H9 (cell line): Measurements from ENCODE around the gene BROX. TPM values are rescaled to one million over a fixed set of nuclear protein-coding genes. Genes with fewer than 3 reads are reported as not detected.

ENCODE experiments used
- DNase-seq: peaks from one replicate; pipeline ENCODE4 v3.0.0-alpha.2; 2017
- H2AFZ ChIP-seq: one replicate; pipeline ENCODE4 v1.6.1; 2013; ENCODE audit warnings: mild to moderate bottlenecking, low read length, control low read depth, moderate library complexity
- H2AK5ac ChIP-seq: 2 replicates; pipeline ENCODE4 v1.6.1; 2013; ENCODE audit warnings: low read length, control low read depth, mixed read lengths; ENCODE audit not compliant: insufficient read length
- H2BK120ac ChIP-seq: one replicate; pipeline ENCODE4 v1.6.1; 2013; ENCODE audit warnings: low read depth, mild to moderate bottlenecking, low read length, control low read depth, inconsistent platforms; ENCODE audit not compliant: poor library complexity, severe bottlenecking
- H2BK12ac ChIP-seq: 2 replicates; pipeline ENCODE4 v1.6.1; 2013; ENCODE audit warnings: low read length, control low read depth, mixed read lengths, low read depth; ENCODE audit not compliant: insufficient read length
- H2BK15ac ChIP-seq: 2 replicates; pipeline ENCODE4 v1.6.1; 2013; ENCODE audit warnings: low read depth, low read length, control low read depth
- H2BK20ac ChIP-seq: one replicate; pipeline ENCODE4 v1.6.1; 2013; ENCODE audit warnings: low read depth, mild to moderate bottlenecking, low read length, control low read depth, inconsistent platforms; ENCODE audit not compliant: poor library complexity, severe bottlenecking
- H2BK5ac ChIP-seq: 2 replicates; pipeline ENCODE4 v1.6.1; 2013; ENCODE audit warnings: low read length, control low read depth, mixed read lengths; ENCODE audit not compliant: insufficient read length
- H3K14ac ChIP-seq: 2 replicates; pipeline ENCODE4 v1.6.1; 2013; ENCODE audit warnings: low read length, control low read depth; ENCODE audit not compliant: insufficient read depth
- H3K18ac ChIP-seq: 2 replicates; pipeline ENCODE4 v1.6.1; 2013; ENCODE audit warnings: low read depth, mild to moderate bottlenecking, mixed read lengths, low read length, control low read depth; ENCODE audit not compliant: insufficient read length
- H3K23ac ChIP-seq: 2 replicates; pipeline ENCODE4 v1.6.1; 2013; ENCODE audit warnings: low read length, control low read depth, mixed read lengths, low read depth; ENCODE audit not compliant: insufficient read length
- H3K23me2 ChIP-seq: 2 replicates; pipeline ENCODE4 v1.6.1; 2013; ENCODE audit warnings: low read depth, mild to moderate bottlenecking, mixed read lengths, low read length, control low read depth; ENCODE audit not compliant: insufficient read length, poor library complexity, severe bottlenecking
- H3K27ac ChIP-seq: 2 replicates; pipeline ENCODE4 v1.5.1; 2013; ENCODE audit warnings: low read length, control low read depth, mixed read lengths, low read depth; ENCODE audit not compliant: insufficient read length
- H3K27me3 ChIP-seq: 2 replicates; pipeline ENCODE4 v1.6.1; 2013; ENCODE audit warnings: low read length, control low read depth, inconsistent platforms; ENCODE audit not compliant: insufficient read depth
- H3K4ac ChIP-seq: 2 replicates; pipeline ENCODE4 v1.6.1; 2013; ENCODE audit warnings: low read depth, mild to moderate bottlenecking, control low read depth, inconsistent platforms, low read length, moderate library complexity
- H3K4me1 ChIP-seq: 2 replicates; pipeline ENCODE4 v1.6.1; 2013; ENCODE audit warnings: low read length, control low read depth, inconsistent platforms; ENCODE audit not compliant: insufficient read depth
- H3K4me2 ChIP-seq: 2 replicates; pipeline ENCODE4 v1.6.1; 2013; ENCODE audit warnings: low read length, control low read depth, mixed read lengths; ENCODE audit not compliant: insufficient read length, insufficient read depth
- H3K56ac ChIP-seq: 2 replicates; pipeline ENCODE4 v1.6.1; 2013; ENCODE audit warnings: low read depth, mild to moderate bottlenecking, mixed read lengths, low read length, control low read depth; ENCODE audit not compliant: insufficient read length
- H3K79me1 ChIP-seq: 2 replicates; pipeline ENCODE4 v1.6.1; 2013; ENCODE audit warnings: low read depth, mild to moderate bottlenecking, moderate library complexity, low read length, control low read depth, inconsistent platforms; ENCODE audit not compliant: insufficient read depth, poor library complexity, severe bottlenecking
- H3K79me2 ChIP-seq: 2 replicates; pipeline ENCODE4 v1.6.1; 2013; ENCODE audit warnings: low read length, control low read depth, inconsistent platforms; ENCODE audit not compliant: insufficient read depth
- H3K9ac ChIP-seq: 2 replicates; pipeline ENCODE4 v1.6.1; 2013; ENCODE audit warnings: low read length, control low read depth, mixed read lengths; ENCODE audit not compliant: insufficient read length; ENCODE audit errors: extremely low read depth
- H3K9me3 ChIP-seq: one replicate; pipeline ENCODE4 v1.6.1; 2013; ENCODE audit warnings: low read depth, low read length, inconsistent platforms; ENCODE audit not compliant: control insufficient read depth
- H3T11ph ChIP-seq: one replicate; pipeline ENCODE4 v1.6.1; 2013; ENCODE audit warnings: mild to moderate bottlenecking, low read length, control low read depth, inconsistent platforms
- H4K20me1 ChIP-seq: one replicate; pipeline ENCODE4 v1.6.1; 2013; ENCODE audit not compliant: control insufficient read depth, insufficient read length, insufficient read depth
- H4K5ac ChIP-seq: 2 replicates; pipeline ENCODE4 v1.6.1; 2013; ENCODE audit warnings: low read depth, mild to moderate bottlenecking, mixed read lengths, low read length, control low read depth; ENCODE audit not compliant: insufficient read length
- H4K8ac ChIP-seq: replicated peaks from 2 replicates; pipeline ENCODE4 v1.6.1; 2013; ENCODE audit warnings: low read length, control low read depth, mixed read lengths, low read depth; ENCODE audit not compliant: insufficient read length
- H4K91ac ChIP-seq: 2 replicates; pipeline ENCODE4 v1.6.1; 2013; ENCODE audit warnings: low read depth, mild to moderate bottlenecking, moderate library complexity, mixed read lengths, low read length, control low read depth; ENCODE audit not compliant: insufficient read length
- H3K27ac Mint-ChIP-seq, 3 experiments: 2 replicates in 2 of 3; 3 replicates in 1 of 3; pipeline ENCODE4 v1.8.0; 2020 to 2021; ENCODE audit warnings: mixed read lengths in 3 of 3, mild to moderate bottlenecking in 1 of 3, moderate library complexity in 1 of 3
- H3K27me3 Mint-ChIP-seq: 2 replicates; pipeline ENCODE4 v1.8.0; 2021; ENCODE audit warnings: low read depth, mild to moderate bottlenecking, moderate library complexity, mixed read lengths
- H3K36me3 Mint-ChIP-seq, 3 experiments: 2 replicates in 2 of 3; 3 replicates in 1 of 3; pipeline ENCODE4 v1.8.0; 2020 to 2021; ENCODE audit warnings: low read depth in 3 of 3, mixed read lengths in 3 of 3; ENCODE audit not compliant: insufficient read depth in 1 of 3
- H3K4me1 Mint-ChIP-seq, 2 experiments: 2 replicates each; pipeline ENCODE4 v1.8.0; 2020; ENCODE audit warnings: mixed read lengths in 2 of 2
- H3K4me3 Mint-ChIP-seq, 2 experiments: 2 replicates in 1 of 2; 3 replicates in 1 of 2; pipeline ENCODE4 v1.8.0; 2020 to 2021; ENCODE audit warnings: mild to moderate bottlenecking in 2 of 2, mixed read lengths in 2 of 2, moderate library complexity in 1 of 2
- H3K9me3 Mint-ChIP-seq, 2 experiments: 2 replicates in 1 of 2; 3 replicates in 1 of 2; pipeline ENCODE4 v1.8.0; 2020; ENCODE audit warnings: mild to moderate bottlenecking in 2 of 2, mixed read lengths in 2 of 2, moderate library complexity in 1 of 2
- CTCF ChIP-seq: fragments of 200-600 bp; sonication (generic); conservative IDR thresholded peaks from 3 replicates; pipeline ENCODE4 v1.8.0; 2021; ENCODE audit warnings: antibody characterized with exemption, mild to moderate bottlenecking
- WGBS: extraction: QIAGEN DNeasy Blood & Tissue Kit; methylation state at CpG from one replicate; pipeline ENCODE4 v1.1.7; 2013; ENCODE audit warnings: missing lambda C conversion rate, low lambda C conversion rate, mixed read lengths; ENCODE audit not compliant: insufficient read length; ENCODE audit errors: extremely low coverage; 5-methylcytosine and 5-hydroxymethylcytosine counted together
- total RNA-seq: library from RNA; stranded (reverse); gene quantifications from 2 replicates; pipeline ENCODE4 v1.2.1, GENCODE V29; 2021

Gene BROX
- total RNA-seq, 1 experiment from 2014 or later = 27.8 TPM

- Histone ChIP-seq H3K4me2 (no peak overlapping the region), H3K27me3 (no peaks in the 10 kb centered on the region), H2BK20ac (no peak overlapping the region), H4K91ac (no peak overlapping the region), H2BK15ac (no peak overlapping the region), H4K5ac (no peak overlapping the region), H3K23me2 (no peaks in the 10 kb centered on the region), H3K9me3 (no peaks in the 10 kb centered on the region), H3K56ac (no peak overlapping the region), H2BK5ac (no peak overlapping the region), H3K14ac (no peak overlapping the region), H3K18ac (no peak overlapping the region), H3K27ac (no peak overlapping the region), H2AFZ (no peak overlapping the region), H2BK120ac (no peak overlapping the region), H4K8ac (no peak overlapping the region), H3K4ac (no peak overlapping the region), H4K20me1 (no peaks in the 10 kb centered on the region), H3T11ph (no peak overlapping the region), H2BK12ac (no peak overlapping the region), H3K79me1 (no peaks in the 10 kb centered on the region), H2AK5ac (no peak overlapping the region), H3K79me2 (no peaks in the 10 kb centered on the region), H3K23ac (no peak overlapping the region), H3K4me1 (no peaks in the 10 kb centered on the region), H3K9ac (no peak overlapping the region)
- no peaks in the 10 kb centered on the region for H3K9me3 Mint-ChIP-seq
- no peak for TF ChIP-seq CTCF
- H3K27ac Mint-ChIP-seq = peak overlapping the region in 1 of 3 experiments; percentile 40; a peak in 1 of 7 replicates
- no peak overlapping the region for H3K4me3 Mint-ChIP-seq
- no peaks in the 10 kb centered on the region for H3K27me3 Mint-ChIP-seq
- WGBS = no CpG with 5 or more reads among the region's 1 CpG
- H3K36me3 Mint-ChIP-seq = peaks cover 3 to 12% (median 9%) of the 10 kb centered on the region in 3 experiments; a peak in 6 of 7 replicates
- no peak for DNase-seq
- no peaks in the 10 kb centered on the region for H3K4me1 Mint-ChIP-seq
These were observed 32.3 kb upstream of the BROX start for GRCh38 chr1:222680080-222680479.
